Breast epithelium (tissue), 4 donors: ENCODE measurements around the gene TBC1D7. TPM values are rescaled to one million over a fixed set of nuclear protein-coding genes. Genes with fewer than 3 reads are reported as not detected.

ENCODE experiments used
- DNase-seq, 2 donors: peaks; one replicate each; pipeline ENCODE4 v3.0.0-alpha.2; 2019; ENCODE audit warnings: low spot score in 2 of 2
- H3K27ac ChIP-seq, 2 donors: fragments of 200-600 bp; sonication (generic) in 1 of 2; one replicate each; pipeline ENCODE4 v1.5.1; 2016 to 2019; ENCODE audit warnings: mild to moderate bottlenecking in 1 of 2
- H3K27me3 ChIP-seq, 2 donors: fragments of 200-600 bp; sonication (generic) in 1 of 2; one replicate each; pipeline versions ENCODE4 v1.5.1 to v1.6.0; 2017 to 2019; ENCODE audit warnings: control low read depth in 1 of 2, mild to moderate bottlenecking in 1 of 2
- H3K36me3 ChIP-seq: fragments of 200-600 bp; one replicate; pipeline ENCODE4 v1.5.1; 2019
- H3K4me1 ChIP-seq, 2 donors: fragments of 200-600 bp; sonication (generic); one replicate each; pipeline ENCODE4 v1.5.1; 2016 to 2019; ENCODE audit warnings: control low read depth in 1 of 2
- H3K4me3 ChIP-seq, 3 donors: fragments of 200-600 bp; sonication (generic); 1 replicate in 2 of 3; 2 replicates in 1 of 3; pipeline ENCODE4 v1.5.1; 2016 to 2019; ENCODE audit warnings: mild to moderate bottlenecking in 3 of 3, moderate library complexity in 2 of 3
- H3K9me3 ChIP-seq, 2 donors: fragments of 200-600 bp; sonication (generic) in 1 of 2; one replicate each; pipeline ENCODE4 v1.5.1; 2016 to 2019; ENCODE audit warnings: control low read depth in 1 of 2
- POLR2A ChIP-seq: fragments of 450-650 bp; IDR thresholded peaks from one replicate; pipeline ENCODE4 v1.6.1; 2016; ENCODE audit warnings: antibody characterized with exemption, mild to moderate bottlenecking, moderate library complexity
- POLR2AphosphoS5 ChIP-seq, 3 donors: sonication (generic); formaldehyde crosslinking; IDR thresholded peaks; one replicate each; pipeline ENCODE4 v1.6.1; 2017; ENCODE audit warnings: antibody characterized with exemption in 3 of 3
- intact Hi-C: fragments of 100-400 bp; cut with DNase I; formaldehyde crosslinking; loops from one replicate; pipeline ENCODE4 v1.15.1; 2023; ENCODE audit warnings: low total_unique reads
- total RNA-seq, 3 donors: library from RNA; depleted of rRNA; stranded (reverse); fragments of >200 nt; gene quantifications; one replicate each; pipeline ENCODE4 v1.1.0, GENCODE V29; 2016
- TF ChIP-seq, protein P1 (sequence below), 3 donors: fragments of 450-650 bp; IDR thresholded peaks; one replicate each; pipeline ENCODE4 v1.5.1; 2016 to 2017; ENCODE audit warnings: antibody characterized with exemption in 3 of 3, mild to moderate bottlenecking in 3 of 3, moderate library complexity in 3 of 3

Gene TBC1D7
- total RNA-seq, 3 donors from 2014 or later: 8.6 to 10.6 (median 9.8) TPM

GRCh38 chr6:13355999-13356785 lies 27.9 kb upstream of the TBC1D7 start:
- Histone ChIP-seq H3K9me3 (no peaks in the 10 kb centered on the region), H3K4me3 (no peak overlapping the region), H3K27me3 (no peaks in the 10 kb centered on the region), H3K36me3 (no peaks in the 10 kb centered on the region), H3K4me1 (no peaks in the 10 kb centered on the region), H3K27ac (peak overlapping the region in 1 of 2 donors; percentile 62)
- no peak for DNase-seq
- TF ChIP-seq POLR2AphosphoS5 (IDR thresholded peaks at IDR 0.05): no peak
- TF ChIP-seq POLR2A: no peak
- TF ChIP-seq, protein P1, sequence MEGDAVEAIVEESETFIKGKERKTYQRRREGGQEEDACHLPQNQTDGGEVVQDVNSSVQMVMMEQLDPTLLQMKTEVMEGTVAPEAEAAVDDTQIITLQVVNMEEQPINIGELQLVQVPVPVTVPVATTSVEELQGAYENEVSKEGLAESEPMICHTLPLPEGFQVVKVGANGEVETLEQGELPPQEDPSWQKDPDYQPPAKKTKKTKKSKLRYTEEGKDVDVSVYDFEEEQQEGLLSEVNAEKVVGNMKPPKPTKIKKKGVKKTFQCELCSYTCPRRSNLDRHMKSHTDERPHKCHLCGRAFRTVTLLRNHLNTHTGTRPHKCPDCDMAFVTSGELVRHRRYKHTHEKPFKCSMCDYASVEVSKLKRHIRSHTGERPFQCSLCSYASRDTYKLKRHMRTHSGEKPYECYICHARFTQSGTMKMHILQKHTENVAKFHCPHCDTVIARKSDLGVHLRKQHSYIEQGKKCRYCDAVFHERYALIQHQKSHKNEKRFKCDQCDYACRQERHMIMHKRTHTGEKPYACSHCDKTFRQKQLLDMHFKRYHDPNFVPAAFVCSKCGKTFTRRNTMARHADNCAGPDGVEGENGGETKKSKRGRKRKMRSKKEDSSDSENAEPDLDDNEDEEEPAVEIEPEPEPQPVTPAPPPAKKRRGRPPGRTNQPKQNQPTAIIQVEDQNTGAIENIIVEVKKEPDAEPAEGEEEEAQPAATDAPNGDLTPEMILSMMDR (IDR thresholded peaks at IDR 0.05): no peak
- intact Hi-C loops: no loop called here

DNA sequence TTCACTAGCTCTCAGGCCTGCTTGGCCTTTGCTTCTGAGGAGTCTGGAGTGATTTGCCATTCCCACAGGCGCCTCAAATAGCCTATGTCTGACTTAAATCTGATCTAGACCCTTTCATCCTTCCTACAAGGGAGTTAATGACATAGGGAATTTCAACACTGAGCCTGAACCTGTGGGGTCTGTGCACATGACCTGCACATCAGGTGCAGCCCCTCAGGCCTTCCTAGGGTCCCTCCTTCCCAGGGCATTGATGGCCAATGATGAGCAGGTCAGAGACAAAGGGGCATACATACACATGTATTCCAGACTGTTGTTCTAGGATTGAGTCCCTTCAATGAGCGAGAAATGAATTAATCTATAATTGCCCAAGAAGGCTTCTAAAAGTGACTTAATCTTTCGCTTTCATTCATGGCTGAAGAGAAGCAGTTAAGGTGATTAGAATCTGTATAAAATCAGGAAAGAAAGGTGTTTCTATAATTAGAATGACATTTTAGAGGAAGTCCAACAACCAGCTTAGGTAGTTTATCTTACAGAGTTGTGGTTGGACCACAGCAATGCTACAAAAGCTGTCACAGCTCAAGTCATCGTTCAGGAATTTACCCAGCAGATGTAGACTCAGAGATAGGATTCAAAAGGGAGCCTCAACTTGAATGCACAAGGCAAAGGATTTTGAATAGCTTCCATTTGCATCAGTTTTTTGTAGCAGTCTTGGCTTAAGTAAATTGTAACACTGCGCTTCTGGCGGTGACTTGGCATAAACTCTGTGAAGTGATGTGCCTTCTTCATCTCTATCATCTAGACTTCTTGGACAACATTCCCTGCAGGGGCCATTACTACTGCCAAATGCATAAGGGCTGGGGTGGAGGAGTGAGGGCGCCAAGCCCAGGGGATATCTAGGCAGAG lies 27.0 kb upstream of the TBC1D7 start:
- peak in 1 of 2 donors; percentile 21 for DNase-seq
- no peak for TF ChIP-seq POLR2AphosphoS5 (IDR thresholded peaks at IDR 0.05)
- TF ChIP-seq POLR2A: no peak
- TF ChIP-seq, protein P1 (IDR thresholded peaks at IDR 0.05): no peak
- Histone ChIP-seq H3K27me3 (no peaks in the 10 kb centered on the region), H3K36me3 (no peaks in the 10 kb centered on the region), H3K27ac (peak overlapping the region; percentile 35 to 62), H3K4me3 (no peak overlapping the region), H3K9me3 (no peaks in the 10 kb centered on the region), H3K4me1 (no peaks in the 10 kb centered on the region)
- intact Hi-C loops: no loop called here

DNA sequence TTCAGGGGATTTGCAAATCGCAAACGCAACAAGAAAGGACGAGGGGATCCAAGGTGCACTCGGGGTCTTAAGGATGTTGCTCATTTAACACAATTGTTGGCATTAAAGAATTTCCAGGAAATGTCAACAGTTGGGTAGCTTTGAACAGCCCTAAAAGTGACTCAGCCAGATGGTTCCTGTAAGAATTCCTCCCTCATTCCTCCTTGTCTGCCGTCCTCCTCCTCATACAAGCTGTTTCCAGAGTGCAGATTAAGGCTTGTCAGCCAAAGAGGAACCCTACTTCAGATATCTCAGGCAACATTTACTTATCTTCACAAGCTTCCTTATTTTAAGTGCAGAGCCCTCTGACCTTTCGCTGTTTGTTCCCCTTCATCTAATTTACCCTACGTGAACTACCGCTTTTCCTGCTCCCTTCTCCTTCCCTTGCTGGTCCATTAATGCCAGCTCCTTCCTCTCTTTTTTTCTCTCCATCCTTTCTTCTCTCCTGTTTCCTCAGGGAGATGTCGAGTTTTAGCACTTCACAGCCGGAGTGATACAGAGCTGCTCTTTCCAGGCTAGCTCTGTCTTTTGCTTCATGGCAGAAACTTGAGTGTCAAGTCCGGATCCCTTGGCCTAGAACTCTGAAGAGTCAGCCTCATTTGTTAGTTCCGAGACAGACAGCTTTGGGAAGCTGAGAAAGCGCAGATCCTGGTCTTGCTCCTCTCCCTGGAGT lies 26.1 kb upstream of the TBC1D7 start:
- H3K27me3 ChIP-seq: no peaks in the 10 kb centered on the region
- no peaks in the 10 kb centered on the region for H3K36me3 ChIP-seq
- no peak for DNase-seq
- intact Hi-C loops: no loop called here
- TF ChIP-seq, protein P1 (IDR thresholded peaks at IDR 0.05): no peak
- no peak for TF ChIP-seq POLR2A
- TF ChIP-seq POLR2AphosphoS5 (IDR thresholded peaks at IDR 0.05): no peak
- H3K27ac ChIP-seq: peak overlapping the region; percentile 35 to 62
- H3K4me1 ChIP-seq: no peaks in the 10 kb centered on the region
- H3K4me3 ChIP-seq: no peak overlapping the region
- H3K9me3 ChIP-seq: no peaks in the 10 kb centered on the region

DNA sequence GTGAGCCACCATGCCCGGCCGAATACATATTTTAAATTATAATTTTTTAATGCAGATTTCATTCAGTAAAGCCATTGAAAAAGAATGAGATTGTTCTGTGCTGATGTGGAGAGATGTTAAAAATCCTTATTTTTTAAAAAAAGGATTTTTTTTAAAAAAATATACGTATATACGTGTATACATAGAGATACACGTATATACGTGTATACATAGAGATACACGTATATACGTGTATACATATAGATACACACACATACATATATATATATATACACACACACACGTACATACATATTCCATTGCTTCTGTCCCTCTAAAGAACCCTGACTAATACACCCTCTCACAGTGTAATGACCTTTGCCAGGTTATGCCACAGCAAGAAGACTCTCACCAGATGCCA lies 23.8 kb upstream of the TBC1D7 start:
- H3K36me3 ChIP-seq: no peaks in the 10 kb centered on the region
- H3K4me3 ChIP-seq: no peak overlapping the region
- H3K27me3 ChIP-seq: no peaks in the 10 kb centered on the region
- intact Hi-C loops: no loop called here
- TF ChIP-seq, protein P1 (IDR thresholded peaks at IDR 0.05): no peak
- TF ChIP-seq POLR2AphosphoS5 (IDR thresholded peaks at IDR 0.05): no peak
- no peak for TF ChIP-seq POLR2A
- no peak for DNase-seq
- no peaks in the 10 kb centered on the region for H3K4me1 ChIP-seq
- H3K27ac ChIP-seq: no peak overlapping the region
- H3K9me3 ChIP-seq: no peaks in the 10 kb centered on the region
